Osteoblast (primary cell): Measurements from ENCODE around the gene TBC1D3B. TPM values are rescaled to one million over a fixed set of nuclear protein-coding genes. Genes with fewer than 3 reads are reported as not detected.
"Not testable (repeated sequence)": the region's sequence is repeated elsewhere in the genome, so short reads cannot be mapped to it uniquely, and the experiment has no call there.

Source experiments
- DNase-seq: peaks from one replicate; pipeline ENCODE4 v3.0.0; 2011; ENCODE audit warnings: low spot score, mixed read lengths; ENCODE audit not compliant: insufficient read length; ENCODE audit errors: missing footprints
- H2AFZ ChIP-seq: 2 replicates; pipeline ENCODE4 v1.6.0; 2011; ENCODE audit warnings: mild to moderate bottlenecking, low read length
- H3K27ac ChIP-seq: 2 replicates; pipeline ENCODE4 v1.5.1; 2011; ENCODE audit warnings: mild to moderate bottlenecking, low read depth, low read length, moderate library complexity
- H3K27me3 ChIP-seq: 2 replicates; pipeline ENCODE4 v1.6.0; 2012; ENCODE audit warnings: mild to moderate bottlenecking, control low read depth, inconsistent platforms, low read length, moderate library complexity; ENCODE audit not compliant: insufficient read depth
- H3K36me3 ChIP-seq: 2 replicates; pipeline ENCODE4 v1.5.1; 2011; ENCODE audit warnings: mild to moderate bottlenecking, low read length, control low read depth, moderate library complexity; ENCODE audit not compliant: insufficient read depth
- H3K4me1 ChIP-seq: 2 replicates; pipeline ENCODE4 v1.5.1; 2011; ENCODE audit warnings: mild to moderate bottlenecking, low read length, control low read depth, moderate library complexity; ENCODE audit not compliant: insufficient read depth
- H3K4me2 ChIP-seq: 2 replicates; pipeline ENCODE4 v1.6.0; 2011; ENCODE audit warnings: mild to moderate bottlenecking, low read length; ENCODE audit not compliant: insufficient read depth
- H3K4me3 ChIP-seq: fragments of 200-600 bp; sonication (generic); 3 replicates; pipeline ENCODE4 v1.5.1; 2012; ENCODE audit warnings: mild to moderate bottlenecking, low read length, inconsistent platforms; ENCODE audit not compliant: insufficient read depth
- H3K79me2 ChIP-seq: 2 replicates; pipeline ENCODE4 v1.6.0; 2012; ENCODE audit warnings: mild to moderate bottlenecking, low read length, control low read depth, inconsistent platforms; ENCODE audit not compliant: insufficient read depth
- H3K9me3 ChIP-seq: 2 replicates; pipeline ENCODE4 v1.5.1; 2011; ENCODE audit warnings: low read depth, low read length, control low read depth
- H4K20me1 ChIP-seq: 2 replicates; pipeline ENCODE4 v1.6.0; 2012; ENCODE audit warnings: mild to moderate bottlenecking, low read length, control low read depth; ENCODE audit not compliant: insufficient read depth
- CTCF ChIP-seq: IDR thresholded peaks from 2 replicates; pipeline ENCODE4 v1.5.1; 2011; ENCODE audit warnings: mild to moderate bottlenecking, low read depth, low read length, moderate library complexity; ENCODE audit errors: extremely low read depth
- total RNA-seq: library from RNA; depleted of rRNA; stranded (reverse); fragments of >200 nt; gene quantifications from 2 replicates; pipeline ENCODE4 v1.2.3, GENCODE V29; 2012

Gene TBC1D3B
- total RNA-seq, 1 donor: 0.36 TPM

- no peaks in the 10 kb centered on the region for H3K79me2 ChIP-seq
- H3K27ac ChIP-seq: no peak overlapping the region
- TF ChIP-seq CTCF: no peak
- H3K4me1 ChIP-seq: no peaks in the 10 kb centered on the region
- H3K36me3 ChIP-seq: no peaks in the 10 kb centered on the region
- no peak for DNase-seq
- H3K9me3 ChIP-seq: peaks cover 8% of the 10 kb centered on the region
- H4K20me1 ChIP-seq: no peaks in the 10 kb centered on the region
- no peaks in the 10 kb centered on the region for H3K27me3 ChIP-seq
- no peak overlapping the region for H2AFZ ChIP-seq
- no peak overlapping the region for H3K4me2 ChIP-seq
- H3K4me3 ChIP-seq: no peak overlapping the region
These were observed 49.1 kb downstream of the TBC1D3B start for GRCh38 chr17:36127199-36127893.

GRCh38 chr17:36124879-36125824, 51.3 kb downstream of the TBC1D3B start:
- Histone ChIP-seq H3K79me2 (no peaks in the 10 kb centered on the region), H3K27me3 (no peaks in the 10 kb centered on the region), H3K36me3 (no peaks in the 10 kb centered on the region), H3K4me2 (no peak overlapping the region), H3K9me3 (peaks cover 8% of the 10 kb centered on the region), H3K4me1 (no peaks in the 10 kb centered on the region), H3K27ac (no peak overlapping the region), H3K4me3 (no peak overlapping the region), H2AFZ (no peak overlapping the region), H4K20me1 (no peaks in the 10 kb centered on the region)
- TF ChIP-seq CTCF: no peak
- no peak for DNase-seq

- Histone ChIP-seq H3K27me3 (no peaks in the 10 kb centered on the region), H3K27ac (no peak overlapping the region), H3K9me3 (peaks cover 8% of the 10 kb centered on the region), H3K4me1 (no peaks in the 10 kb centered on the region), H3K79me2 (no peaks in the 10 kb centered on the region), H4K20me1 (no peaks in the 10 kb centered on the region), H3K4me2 (no peak overlapping the region), H3K36me3 (no peaks in the 10 kb centered on the region), H2AFZ (no peak overlapping the region), H3K4me3 (no peak overlapping the region)
- TF ChIP-seq CTCF: no peak
- no peak for DNase-seq
These were observed 53.0 kb downstream of the TBC1D3B start for GRCh38 chr17:36123431-36123830.

GRCh38 chr17:36121099-36121498, 55.3 kb downstream of the TBC1D3B start:
- DNase-seq, H3K79me2 ChIP-seq, H3K4me3 ChIP-seq, H2AFZ ChIP-seq, H4K20me1 ChIP-seq, H3K27me3 ChIP-seq, H3K4me2 ChIP-seq, H3K36me3 ChIP-seq, H3K9me3 ChIP-seq, H3K4me1 ChIP-seq, H3K27ac ChIP-seq: not testable (repeated sequence)
